Measurements from ENCODE around the gene SNPH.

Gene SNPH

GRCh38 chr20:1229541-1229940 lies 36.6 kb upstream of the SNPH start:
- TF ChIP-seq EP300 (IDR thresholded peaks at IDR 0.05; ENCODE audit: borderline replicate concordance) (no peak), NFIC (IDR thresholded peaks at IDR 0.05) (no peak), RAD21 (IDR thresholded peaks at IDR 0.05; ENCODE audit: low read depth) (no peak), FOXM1 (IDR thresholded peaks at IDR 0.05; ENCODE audit: borderline replicate concordance, low read depth) (no peak), YY1 (IDR thresholded peaks at IDR 0.05; ENCODE audit: low read depth) (no peak), CEBPB (IDR thresholded peaks at IDR 0.05) (no peak), TCF12 (IDR thresholded peaks at IDR 0.05; ENCODE audit: low read depth) (no peak), EGR1 (IDR thresholded peaks at IDR 0.05) (no peak), TAF1 (IDR thresholded peaks at IDR 0.05; ENCODE audit: low read depth) (no peak), CREB1 (IDR thresholded peaks at IDR 0.05; ENCODE audit: low read depth) (no peak)
- TF ChIP-seq, protein P1, sequence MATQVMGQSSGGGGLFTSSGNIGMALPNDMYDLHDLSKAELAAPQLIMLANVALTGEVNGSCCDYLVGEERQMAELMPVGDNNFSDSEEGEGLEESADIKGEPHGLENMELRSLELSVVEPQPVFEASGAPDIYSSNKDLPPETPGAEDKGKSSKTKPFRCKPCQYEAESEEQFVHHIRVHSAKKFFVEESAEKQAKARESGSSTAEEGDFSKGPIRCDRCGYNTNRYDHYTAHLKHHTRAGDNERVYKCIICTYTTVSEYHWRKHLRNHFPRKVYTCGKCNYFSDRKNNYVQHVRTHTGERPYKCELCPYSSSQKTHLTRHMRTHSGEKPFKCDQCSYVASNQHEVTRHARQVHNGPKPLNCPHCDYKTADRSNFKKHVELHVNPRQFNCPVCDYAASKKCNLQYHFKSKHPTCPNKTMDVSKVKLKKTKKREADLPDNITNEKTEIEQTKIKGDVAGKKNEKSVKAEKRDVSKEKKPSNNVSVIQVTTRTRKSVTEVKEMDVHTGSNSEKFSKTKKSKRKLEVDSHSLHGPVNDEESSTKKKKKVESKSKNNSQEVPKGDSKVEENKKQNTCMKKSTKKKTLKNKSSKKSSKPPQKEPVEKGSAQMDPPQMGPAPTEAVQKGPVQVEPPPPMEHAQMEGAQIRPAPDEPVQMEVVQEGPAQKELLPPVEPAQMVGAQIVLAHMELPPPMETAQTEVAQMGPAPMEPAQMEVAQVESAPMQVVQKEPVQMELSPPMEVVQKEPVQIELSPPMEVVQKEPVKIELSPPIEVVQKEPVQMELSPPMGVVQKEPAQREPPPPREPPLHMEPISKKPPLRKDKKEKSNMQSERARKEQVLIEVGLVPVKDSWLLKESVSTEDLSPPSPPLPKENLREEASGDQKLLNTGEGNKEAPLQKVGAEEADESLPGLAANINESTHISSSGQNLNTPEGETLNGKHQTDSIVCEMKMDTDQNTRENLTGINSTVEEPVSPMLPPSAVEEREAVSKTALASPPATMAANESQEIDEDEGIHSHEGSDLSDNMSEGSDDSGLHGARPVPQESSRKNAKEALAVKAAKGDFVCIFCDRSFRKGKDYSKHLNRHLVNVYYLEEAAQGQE (IDR thresholded peaks at IDR 0.05; ENCODE audit: low read depth) = no peak

DNA sequence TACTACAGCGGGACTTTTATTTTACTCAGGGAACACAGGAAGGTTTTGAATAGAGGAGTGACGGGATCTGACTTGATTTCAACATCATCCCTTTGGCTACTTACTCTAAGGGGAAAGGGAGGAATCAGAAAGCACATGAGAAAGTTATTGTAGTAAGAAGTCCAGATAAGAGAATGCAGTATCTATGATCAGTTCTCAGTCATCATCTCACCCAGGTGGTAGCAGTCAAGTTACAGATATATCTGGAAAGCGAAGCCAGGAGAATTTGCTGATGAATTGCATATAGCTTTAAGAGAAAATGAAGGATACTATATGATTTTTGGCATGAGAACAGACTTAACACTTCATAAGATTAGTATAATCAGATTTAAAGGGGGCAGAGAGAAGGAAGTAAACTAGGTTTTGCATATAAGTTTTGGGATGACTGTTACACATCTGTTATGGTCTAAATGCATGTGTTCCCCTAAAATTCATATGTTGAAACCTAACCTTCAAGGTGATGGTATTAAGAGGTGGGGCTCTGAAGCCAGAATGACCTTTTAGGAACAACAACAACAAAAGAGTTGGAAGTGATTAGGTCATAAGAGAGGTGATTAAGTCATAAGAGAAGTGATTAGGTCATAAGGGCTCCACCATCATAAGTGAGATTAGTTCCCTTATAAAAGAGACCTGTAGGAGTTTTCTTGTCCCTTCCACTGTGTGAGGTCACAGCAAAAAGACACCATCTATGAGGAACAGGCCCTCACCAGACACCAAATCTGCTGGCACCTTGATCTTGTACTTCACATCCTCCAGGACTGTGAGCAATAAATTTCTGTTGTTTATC lies 33.6 kb upstream of the SNPH start:
- TF ChIP-seq EGR1 (IDR thresholded peaks at IDR 0.05) (no peak), RAD21 (IDR thresholded peaks at IDR 0.05; ENCODE audit: low read depth) (no peak), EP300 (IDR thresholded peaks at IDR 0.05; ENCODE audit: borderline replicate concordance) (no peak), ZBTB7A (IDR thresholded peaks at IDR 0.05; ENCODE audit: low read depth) (no peak), TCF12 (IDR thresholded peaks at IDR 0.05; ENCODE audit: low read depth) (no peak), YY1 (IDR thresholded peaks at IDR 0.05; ENCODE audit: low read depth) (no peak), TAF1 (IDR thresholded peaks at IDR 0.05; ENCODE audit: low read depth) (no peak), CREB1 (IDR thresholded peaks at IDR 0.05; ENCODE audit: low read depth) (no peak)
- TF ChIP-seq, protein P2, sequence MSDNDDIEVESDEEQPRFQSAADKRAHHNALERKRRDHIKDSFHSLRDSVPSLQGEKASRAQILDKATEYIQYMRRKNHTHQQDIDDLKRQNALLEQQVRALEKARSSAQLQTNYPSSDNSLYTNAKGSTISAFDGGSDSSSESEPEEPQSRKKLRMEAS (IDR thresholded peaks at IDR 0.05) = no peak
- TF ChIP-seq, protein P3, sequence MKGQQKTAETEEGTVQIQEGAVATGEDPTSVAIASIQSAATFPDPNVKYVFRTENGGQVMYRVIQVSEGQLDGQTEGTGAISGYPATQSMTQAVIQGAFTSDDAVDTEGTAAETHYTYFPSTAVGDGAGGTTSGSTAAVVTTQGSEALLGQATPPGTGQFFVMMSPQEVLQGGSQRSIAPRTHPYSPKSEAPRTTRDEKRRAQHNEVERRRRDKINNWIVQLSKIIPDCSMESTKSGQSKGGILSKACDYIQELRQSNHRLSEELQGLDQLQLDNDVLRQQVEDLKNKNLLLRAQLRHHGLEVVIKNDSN (IDR thresholded peaks at IDR 0.05) = no peak

- TF ChIP-seq YY1 (IDR thresholded peaks at IDR 0.05; ENCODE audit: low read depth) (no peak), NFIC (IDR thresholded peaks at IDR 0.05) (no peak), EP300 (IDR thresholded peaks at IDR 0.05; ENCODE audit: borderline replicate concordance) (no peak), CREB1 (IDR thresholded peaks at IDR 0.05; ENCODE audit: low read depth) (no peak), TEAD4 (IDR thresholded peaks at IDR 0.05) (no peak), ZBTB7A (IDR thresholded peaks at IDR 0.05; ENCODE audit: low read depth) (no peak), TAF1 (IDR thresholded peaks at IDR 0.05; ENCODE audit: low read depth) (no peak), FOXM1 (IDR thresholded peaks at IDR 0.05; ENCODE audit: borderline replicate concordance, low read depth) (no peak), EGR1 (IDR thresholded peaks at IDR 0.05) (no peak), RAD21 (IDR thresholded peaks at IDR 0.05; ENCODE audit: low read depth) (no peak), TCF12 (IDR thresholded peaks at IDR 0.05; ENCODE audit: low read depth) (no peak), CEBPB (IDR thresholded peaks at IDR 0.05) (no peak)
- TF ChIP-seq, protein P3 (IDR thresholded peaks at IDR 0.05) = no peak
- TF ChIP-seq, protein P2 (IDR thresholded peaks at IDR 0.05) = no peak
- TF ChIP-seq, protein P1 (IDR thresholded peaks at IDR 0.05; ENCODE audit: low read depth) = no peak
Observed at GRCh38 chr20:1240549-1240948, 25.5 kb upstream of the SNPH start.

DNA sequence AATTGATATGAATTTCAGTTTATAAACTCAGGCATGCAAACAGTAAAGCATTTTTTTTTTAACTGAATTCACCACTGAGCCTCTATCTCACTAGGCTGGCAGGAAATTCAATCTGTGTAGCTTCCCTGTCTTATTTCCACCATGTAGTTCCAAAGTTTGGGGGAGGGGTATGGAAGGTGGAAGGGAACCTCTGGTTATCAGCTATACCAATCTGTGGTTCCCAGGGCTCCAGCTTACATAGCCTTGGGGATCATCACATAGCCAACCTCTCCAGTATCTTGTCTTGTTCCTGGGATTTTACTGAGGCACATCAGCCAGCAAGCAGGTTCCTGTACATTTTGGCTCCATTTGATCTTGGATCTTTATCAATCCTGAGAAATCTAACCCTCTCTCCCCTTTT lies 24.6 kb upstream of the SNPH start:
- TF ChIP-seq YY1 (IDR thresholded peaks at IDR 0.05; ENCODE audit: low read depth) (no peak), ZBTB7A (IDR thresholded peaks at IDR 0.05; ENCODE audit: low read depth) (no peak), TEAD4 (IDR thresholded peaks at IDR 0.05) (no peak), CREB1 (IDR thresholded peaks at IDR 0.05; ENCODE audit: low read depth) (no peak), TCF12 (IDR thresholded peaks at IDR 0.05; ENCODE audit: low read depth) (no peak), EP300 (IDR thresholded peaks at IDR 0.05; ENCODE audit: borderline replicate concordance) (no peak), RAD21 (IDR thresholded peaks at IDR 0.05; ENCODE audit: low read depth) (no peak), EGR1 (IDR thresholded peaks at IDR 0.05) (no peak), TAF1 (IDR thresholded peaks at IDR 0.05; ENCODE audit: low read depth) (no peak), NFIC (IDR thresholded peaks at IDR 0.05) (no peak), FOXM1 (IDR thresholded peaks at IDR 0.05; ENCODE audit: borderline replicate concordance, low read depth) (no peak), CEBPB (IDR thresholded peaks at IDR 0.05) (no peak)
- TF ChIP-seq, protein P2 (IDR thresholded peaks at IDR 0.05) = no peak
- TF ChIP-seq, protein P1 (IDR thresholded peaks at IDR 0.05; ENCODE audit: low read depth) = no peak
- TF ChIP-seq, protein P3 (IDR thresholded peaks at IDR 0.05) = no peak

All from Ishikawa (cell line).